RWPE1 (cell line): ENCODE results near the gene SPAG16.

Experiments
- CTCF ChIA-PET: fragments of 350-600 bp; sonication (Branson Sonifier 250); formaldehyde crosslinking; extraction: SDS; loops from one replicate; lab custom pipeline; 2021; lab: Yijun Ruan, JAX
- POLR2A ChIA-PET: fragments of 400-600 bp; formaldehyde crosslinking; extraction: SDS; loops from one replicate; lab custom pipeline; 2020; ENCODE audit warnings: antibody characterized with exemption; ENCODE audit not compliant: low non-redundant PET; lab: Yijun Ruan, JAX
- DNase-seq: peaks from one replicate; pipeline ENCODE4 v3.0.0; 2012; ENCODE audit warnings: low spot score
- H3K27ac ChIP-seq: fragments of 450-650 bp; 2 replicates; pipeline ENCODE4 v1.5.1; 2017
- TF ChIP-seq, protein P1 (sequence below): fragments of 450-650 bp; conservative IDR thresholded peaks from 2 replicates; pipeline ENCODE4 v1.5.1; 2017; ENCODE audit warnings: low read depth, mild to moderate bottlenecking

The SPAG16 gene

GRCh38 chr2:213766465-213766901 is 482.2 kb downstream of the SPAG16 start:
- TF ChIP-seq, protein P1, sequence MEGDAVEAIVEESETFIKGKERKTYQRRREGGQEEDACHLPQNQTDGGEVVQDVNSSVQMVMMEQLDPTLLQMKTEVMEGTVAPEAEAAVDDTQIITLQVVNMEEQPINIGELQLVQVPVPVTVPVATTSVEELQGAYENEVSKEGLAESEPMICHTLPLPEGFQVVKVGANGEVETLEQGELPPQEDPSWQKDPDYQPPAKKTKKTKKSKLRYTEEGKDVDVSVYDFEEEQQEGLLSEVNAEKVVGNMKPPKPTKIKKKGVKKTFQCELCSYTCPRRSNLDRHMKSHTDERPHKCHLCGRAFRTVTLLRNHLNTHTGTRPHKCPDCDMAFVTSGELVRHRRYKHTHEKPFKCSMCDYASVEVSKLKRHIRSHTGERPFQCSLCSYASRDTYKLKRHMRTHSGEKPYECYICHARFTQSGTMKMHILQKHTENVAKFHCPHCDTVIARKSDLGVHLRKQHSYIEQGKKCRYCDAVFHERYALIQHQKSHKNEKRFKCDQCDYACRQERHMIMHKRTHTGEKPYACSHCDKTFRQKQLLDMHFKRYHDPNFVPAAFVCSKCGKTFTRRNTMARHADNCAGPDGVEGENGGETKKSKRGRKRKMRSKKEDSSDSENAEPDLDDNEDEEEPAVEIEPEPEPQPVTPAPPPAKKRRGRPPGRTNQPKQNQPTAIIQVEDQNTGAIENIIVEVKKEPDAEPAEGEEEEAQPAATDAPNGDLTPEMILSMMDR = no peak
- DNase-seq = no peak
- ChIA-PET POLR2A (no interaction called here), CTCF (interaction anchor here (0.6 to 0.7 kb wide), 3 partner anchors 65 to 1221 kb away, joined by 3 to 4 read pairs (median 3); no protein-coding TSS in a partner anchor)
- H3K27ac ChIP-seq = no peak overlapping the region

DNA sequence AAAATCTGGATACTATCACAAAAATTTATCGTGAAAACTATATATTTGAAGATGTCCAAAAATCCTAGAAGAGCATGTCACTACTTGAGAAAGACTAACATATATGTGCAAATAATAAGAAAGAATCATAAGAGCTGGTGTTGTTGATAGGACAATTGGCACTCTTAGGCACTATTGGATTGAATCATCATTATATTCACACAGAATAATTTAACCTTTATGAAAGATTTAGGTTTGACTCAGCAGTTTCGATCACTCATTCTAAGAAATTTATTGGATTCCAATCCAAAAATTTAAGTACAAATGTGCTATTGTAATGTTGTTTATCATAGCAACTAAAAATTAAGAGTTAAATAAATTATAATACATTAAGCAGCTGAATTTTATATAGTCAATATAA is 503.6 kb downstream of the SPAG16 start:
- H3K27ac ChIP-seq = no peak overlapping the region
- TF ChIP-seq, protein P1 = no peak
- CTCF ChIA-PET = interaction anchor here (0.6 to 0.7 kb wide), 2 partner anchors 1088 to 1240 kb away, joined by 3 read pairs; no protein-coding TSS in a partner anchor
- no peak for DNase-seq
- POLR2A ChIA-PET = no interaction called here

- TF ChIP-seq, protein P1 = no peak
- POLR2A ChIA-PET = no interaction called here
- CTCF ChIA-PET = no interaction called here
These were observed 505.7 kb downstream of the SPAG16 start for GRCh38 chr2:213789940-213790339.

DNA sequence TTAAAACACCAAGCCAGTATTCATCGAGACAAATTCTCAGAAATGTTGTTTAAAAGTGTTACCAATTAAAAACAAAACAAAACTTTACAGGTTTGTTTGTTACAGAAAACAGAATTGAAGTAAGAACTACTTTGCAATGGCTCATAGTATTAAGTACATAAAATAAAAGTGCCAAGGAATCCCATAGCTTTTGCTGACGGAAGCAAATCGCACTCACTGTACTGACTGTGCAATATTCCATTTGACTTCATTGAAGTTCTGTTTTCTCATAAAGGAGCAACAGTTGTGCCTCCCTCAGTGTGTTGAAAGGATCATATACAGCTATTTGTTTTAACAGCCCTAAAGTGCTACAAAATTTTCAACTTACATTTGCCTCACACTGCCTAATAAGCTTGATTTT is 507.8 kb downstream of the SPAG16 start:
- TF ChIP-seq, protein P1 = no peak
- CTCF ChIA-PET = interaction anchor here (0.6 to 0.7 kb wide), 3 partner anchors 63 to 510 kb away, joined by 3 to 5 read pairs (median 3); no protein-coding TSS in a partner anchor
- POLR2A ChIA-PET = no interaction called here
- DNase-seq = no peak
- no peak overlapping the region for H3K27ac ChIP-seq

More at GRCh38 chr2:213789940-213790339, 505.7 kb downstream of the SPAG16 start:
- no peak overlapping the region for H3K27ac ChIP-seq
- no peak for DNase-seq

- TF ChIP-seq, protein P1 = peak; percentile 35
- no peak for DNase-seq
- POLR2A ChIA-PET = no interaction called here
- H3K27ac ChIP-seq = no peak overlapping the region
- CTCF ChIA-PET = interaction anchor here (0.5 kb wide), 1 partner anchor 360 kb away, joined by 3 read pairs; no protein-coding TSS in a partner anchor
These were observed 522.0 kb downstream of the SPAG16 start for GRCh38 chr2:213806125-213806726.

DNA sequence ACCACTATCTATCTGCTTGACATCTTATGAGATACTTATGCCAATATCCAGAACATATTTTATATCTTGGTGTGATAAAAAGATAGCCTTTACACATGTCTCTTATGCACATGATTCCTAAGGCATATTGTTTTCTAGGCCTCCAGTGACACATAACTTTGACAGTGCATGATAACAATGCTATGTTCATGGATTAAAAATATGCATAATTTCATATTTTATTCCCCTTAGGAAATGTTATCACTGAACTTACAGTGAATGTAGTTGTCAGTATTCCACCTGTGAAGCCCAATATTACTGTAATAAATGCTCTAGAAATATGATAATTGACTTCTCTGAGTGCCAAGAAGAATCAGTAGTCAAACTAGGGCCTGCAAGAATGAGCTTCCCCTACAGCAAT is 532.3 kb downstream of the SPAG16 start:
- DNase-seq = no peak
- POLR2A ChIA-PET = no interaction called here
- TF ChIP-seq, protein P1 = no peak
- H3K27ac ChIP-seq = no peak overlapping the region
- CTCF ChIA-PET = no interaction called here
